Sigmoid colon (tissue), 7 donors: ENCODE measurements around the gene AK8. TPM values are rescaled to one million over a fixed set of nuclear protein-coding genes. Genes with fewer than 3 reads are reported as not detected.

Source experiments
- DNase-seq: peaks from one replicate; pipeline ENCODE4 v3.0.0-alpha.2; 2019
- H3K27ac ChIP-seq, 4 donors: fragments of 200-600 bp; sonication (generic); one replicate each; pipeline ENCODE4 v1.5.1; 2016 to 2019; ENCODE audit warnings: mild to moderate bottlenecking in 1 of 4
- H3K27me3 ChIP-seq, 3 donors: fragments of 200-600 bp; sonication (generic); one replicate each; pipeline ENCODE4 v1.5.1; 2019; ENCODE audit warnings: mild to moderate bottlenecking in 1 of 3
- H3K36me3 ChIP-seq, 4 donors: fragments of 200-600 bp; sonication (generic); one replicate each; pipeline ENCODE4 v1.5.1; 2016 to 2019
- H3K4me1 ChIP-seq, 4 donors: fragments of 200-600 bp; sonication (generic); one replicate each; pipeline ENCODE4 v1.5.1; 2017 to 2019
- H3K4me3 ChIP-seq, 4 donors: fragments of 200-600 bp; sonication (generic); one replicate each; pipeline ENCODE4 v1.5.1; 2017 to 2019; ENCODE audit warnings: mild to moderate bottlenecking in 2 of 4, moderate library complexity in 1 of 4
- H3K9me3 ChIP-seq, 4 donors: fragments of 200-600 bp in 3 of 4; sonication (generic) in 3 of 4; one replicate each; pipeline versions ENCODE4 v1.5.1 to v1.6.1; 2013 to 2019
- CTCF ChIP-seq, 4 experiments: fragments of 450-650 bp in 3 of 4; fragments of 200-600 bp in 1 of 4; IDR thresholded peaks; one replicate each; pipeline ENCODE4 v1.5.1; 2016 to 2019; ENCODE audit warnings: antibody characterized with exemption in 4 of 4, mild to moderate bottlenecking in 3 of 4, moderate library complexity in 2 of 4
- EP300 ChIP-seq, 4 donors: sonication (generic); formaldehyde crosslinking; IDR thresholded peaks; one replicate each; pipeline ENCODE4 v1.6.1; 2017; ENCODE audit warnings: antibody characterized with exemption in 4 of 4
- POLR2A ChIP-seq, 2 donors: fragments of 450-650 bp; IDR thresholded peaks; one replicate each; pipeline ENCODE4 v1.6.1; 2016; ENCODE audit warnings: antibody characterized with exemption in 2 of 2, mild to moderate bottlenecking in 2 of 2, moderate library complexity in 2 of 2
- POLR2AphosphoS5 ChIP-seq, 4 donors: sonication (generic); formaldehyde crosslinking; IDR thresholded peaks; one replicate each; pipeline ENCODE4 v1.6.1; 2017; ENCODE audit warnings: antibody characterized with exemption in 4 of 4
- WGBS, 2 donors: extraction: QIAGEN DNeasy Blood & Tissue Kit; methylation state at CpG; one replicate each; pipeline ENCODE4 v1.1.7; 2013; 5-methylcytosine and 5-hydroxymethylcytosine counted together
- intact Hi-C: fragments of 100-400 bp; cut with DNase I; formaldehyde crosslinking; loops from one replicate; pipeline ENCODE4 v1.15.1; 2023
- polyA plus RNA-seq, 3 donors: library from polyadenylated mRNA; stranded (reverse); fragments of 200-250 nt; gene quantifications; one replicate each; pipeline ENCODE4 v1.2.3, GENCODE V29; 2013
- total RNA-seq, 4 donors: library from RNA; depleted of rRNA; stranded (reverse); fragments of >200 nt; gene quantifications; one replicate each; pipeline ENCODE4 v1.1.0, GENCODE V29; 2016
- donor health status: healthy with polysubstance abuse.
- donor health status: Bipolar disorder and iron deficiency.
- donor health status: healthy.

The AK8 gene
- total and polyA plus RNA-seq, 7 donors, result 0.25 to 1.2 (median 0.59) TPM; not detected in 3

DNA sequence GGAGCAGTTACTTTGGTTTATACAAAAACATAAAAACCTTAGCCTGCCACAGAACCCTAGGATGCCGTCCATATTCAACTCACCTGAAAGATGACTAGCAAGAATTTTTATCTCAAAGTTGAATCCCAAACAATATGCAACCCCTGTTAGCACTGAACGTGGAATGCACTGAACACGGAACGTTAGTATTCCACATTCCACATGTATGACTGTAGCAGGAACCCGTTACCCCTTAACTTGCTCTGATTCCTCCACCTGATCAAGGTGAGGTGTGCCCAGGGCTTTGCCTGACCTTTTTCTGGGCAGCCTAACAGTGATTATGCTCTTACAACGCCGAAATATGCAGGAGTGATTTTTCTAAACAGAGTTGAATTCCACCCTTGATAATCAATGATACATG lies 43.7 kb downstream of the AK8 start:
- TF ChIP-seq EP300 (IDR thresholded peaks at IDR 0.05), result no peak
- TF ChIP-seq POLR2AphosphoS5 (IDR thresholded peaks at IDR 0.05), result no peak
- no peak for TF ChIP-seq POLR2A (IDR thresholded peaks at IDR 0.05)
- TF ChIP-seq CTCF (IDR thresholded peaks at IDR 0.05), result no peak
- no peak overlapping the region for H3K4me3 ChIP-seq
- H3K36me3 ChIP-seq, result no peaks in the 10 kb centered on the region
- intact Hi-C loops, result no loop called here
- H3K9me3 ChIP-seq, result no peaks in the 10 kb centered on the region
- WGBS, 2 donors, result 89% methylated on average over 7 of the region's 7 CpGs
- no peaks in the 10 kb centered on the region for H3K4me1 ChIP-seq
- DNase-seq, result no peak
- H3K27me3 ChIP-seq, result peaks cover 0 to 4% (median 0%) of the 10 kb centered on the region in 3 donors
- H3K27ac ChIP-seq, result no peak overlapping the region

- H3K4me3 ChIP-seq, result no peak overlapping the region
- no peak overlapping the region for H3K27ac ChIP-seq
- peaks cover 0 to 4% (median 0%) of the 10 kb centered on the region in 3 donors for H3K27me3 ChIP-seq
- TF ChIP-seq CTCF (IDR thresholded peaks at IDR 0.05) (no peak), POLR2AphosphoS5 (IDR thresholded peaks at IDR 0.05) (no peak), EP300 (IDR thresholded peaks at IDR 0.05) (no peak), POLR2A (IDR thresholded peaks at IDR 0.05) (no peak)
- no peaks in the 10 kb centered on the region for H3K36me3 ChIP-seq
- no peak for DNase-seq
- H3K4me1 ChIP-seq, result no peaks in the 10 kb centered on the region
- no peaks in the 10 kb centered on the region for H3K9me3 ChIP-seq
- intact Hi-C loops, result no loop called here
- 81 to 87% methylated on average over 24 of the region's 24 CpGs for WGBS, 2 donors
Measured at GRCh38 chr9:132833550-132834121, 44.4 kb downstream of the AK8 start.

GRCh38 chr9:132832171-132832881 lies 45.8 kb downstream of the AK8 start:
- 80% methylated on average over 9 of the region's 9 CpGs for WGBS, 2 donors
- intact Hi-C loops, result no loop called here
- Histone ChIP-seq H3K36me3 (no peaks in the 10 kb centered on the region), H3K4me1 (no peaks in the 10 kb centered on the region), H3K4me3 (no peak overlapping the region), H3K27me3 (peaks cover 0 to 4% (median 0%) of the 10 kb centered on the region in 3 donors), H3K27ac (no peak overlapping the region), H3K9me3 (no peaks in the 10 kb centered on the region)
- DNase-seq, result peak; percentile 26
- no peak for TF ChIP-seq POLR2AphosphoS5 (IDR thresholded peaks at IDR 0.05)
- TF ChIP-seq POLR2A (IDR thresholded peaks at IDR 0.05), result no peak
- no peak for TF ChIP-seq CTCF (IDR thresholded peaks at IDR 0.05)
- no peak for TF ChIP-seq EP300 (IDR thresholded peaks at IDR 0.05)

- no peak for TF ChIP-seq CTCF (IDR thresholded peaks at IDR 0.05)
- no peak for TF ChIP-seq POLR2AphosphoS5 (IDR thresholded peaks at IDR 0.05)
- no peak for TF ChIP-seq EP300 (IDR thresholded peaks at IDR 0.05)
- no peak for TF ChIP-seq POLR2A (IDR thresholded peaks at IDR 0.05)
- Histone ChIP-seq H3K9me3 (no peaks in the 10 kb centered on the region), H3K4me1 (no peaks in the 10 kb centered on the region), H3K4me3 (no peak overlapping the region), H3K27ac (no peak overlapping the region), H3K36me3 (no peaks in the 10 kb centered on the region), H3K27me3 (peaks cover 0 to 4% (median 0%) of the 10 kb centered on the region in 3 donors)
- WGBS, 2 donors, result 84 to 89% methylated on average over 16 of the region's 16 CpGs
- intact Hi-C loops, result no loop called here
- peak; percentile 30 for DNase-seq
Measured at GRCh38 chr9:132828201-132828770, 49.8 kb downstream of the AK8 start.
